ENCODE measurements around the gene SFXN3. TPM values are rescaled to one million over a fixed set of nuclear protein-coding genes. Genes with fewer than 3 reads are reported as not detected.
"Not testable (repeated sequence)": the region's sequence is repeated elsewhere in the genome, so short reads cannot be mapped to it uniquely, and the experiment has no call there.

The SFXN3 gene
- total RNA-seq, 2 experiments from 2014 or later, result 12.6 to 13.9 TPM

GRCh38 chr10:101020427-101021075 is 10.5 kb upstream of the SFXN3 start:
- Mint-ChIP-seq H3K27me3 (peaks cover 52% of the 10 kb centered on the region), H3K27ac (no peak overlapping the region), H3K4me3 (no peak overlapping the region), H3K4me1 (peaks cover 6% of the 10 kb centered on the region), H3K36me3 (no peaks in the 10 kb centered on the region), H3K9me3 (no peaks in the 10 kb centered on the region)
- DNase-seq, result no peak

- Mint-ChIP-seq H3K36me3 (no peaks in the 10 kb centered on the region), H3K9me3 (no peaks in the 10 kb centered on the region), H3K4me3 (no peak overlapping the region), H3K27me3 (peaks cover 48% of the 10 kb centered on the region), H3K4me1 (peaks cover 6% of the 10 kb centered on the region), H3K27ac (no peak overlapping the region)
- DNase-seq, result no peak
Measured at GRCh38 chr10:101021239-101021638, 9.8 kb upstream of the SFXN3 start.

- DNase-seq, result no peak
- Mint-ChIP-seq H3K4me1 (peaks cover 6% of the 10 kb centered on the region), H3K36me3 (no peaks in the 10 kb centered on the region), H3K9me3 (no peaks in the 10 kb centered on the region), H3K27me3 (peaks cover 43% of the 10 kb centered on the region), H3K4me3 (no peak overlapping the region), H3K27ac (no peak overlapping the region)
Measured at GRCh38 chr10:101021692-101022251, 9.3 kb upstream of the SFXN3 start.

- peaks cover 31% of the 10 kb centered on the region for H3K27me3 Mint-ChIP-seq
- no peak for DNase-seq
- no peaks in the 10 kb centered on the region for H3K36me3 Mint-ChIP-seq
- H3K27ac Mint-ChIP-seq, result no peak overlapping the region
- no peak overlapping the region for H3K4me3 Mint-ChIP-seq
- peaks cover 6% of the 10 kb centered on the region for H3K4me1 Mint-ChIP-seq
- H3K9me3 Mint-ChIP-seq, result no peaks in the 10 kb centered on the region
Measured at GRCh38 chr10:101022967-101023705, 7.9 kb upstream of the SFXN3 start.

- DNase-seq, result no peak
- Mint-ChIP-seq H3K4me3 (no peak overlapping the region), H3K27ac (no peak overlapping the region), H3K27me3 (peaks cover under 1% of the 10 kb centered on the region), H3K4me1 (peaks cover 9% of the 10 kb centered on the region), H3K9me3 (no peaks in the 10 kb centered on the region), H3K36me3 (no peaks in the 10 kb centered on the region)
Measured at GRCh38 chr10:101027106-101027720, 3.8 kb upstream of the SFXN3 start.

- Mint-ChIP-seq H3K4me3 (no peak overlapping the region), H3K27ac (no peak overlapping the region), H3K27me3 (no peaks in the 10 kb centered on the region), H3K36me3 (no peaks in the 10 kb centered on the region), H3K4me1 (peaks cover 22% of the 10 kb centered on the region), H3K9me3 (no peaks in the 10 kb centered on the region)
- no peak for DNase-seq
Measured at GRCh38 chr10:101028446-101029337, 2.3 kb upstream of the SFXN3 start.

- no peaks in the 10 kb centered on the region for H3K9me3 Mint-ChIP-seq
- H3K27me3 Mint-ChIP-seq, result no peaks in the 10 kb centered on the region
- no peak overlapping the region for H3K27ac Mint-ChIP-seq
- no peak overlapping the region for H3K4me3 Mint-ChIP-seq
- H3K36me3 Mint-ChIP-seq, result no peaks in the 10 kb centered on the region
- peaks cover 24% of the 10 kb centered on the region for H3K4me1 Mint-ChIP-seq
- no peak for DNase-seq
Measured at GRCh38 chr10:101029520-101030295, 1.3 kb upstream of the SFXN3 start.

GRCh38 chr10:101030496-101031127 is 422 bp upstream of the SFXN3 start:
- Mint-ChIP-seq H3K4me3 (peak overlapping the region; percentile 74), H3K9me3 (no peaks in the 10 kb centered on the region)

GRCh38 chr10:101031796-101032636 is 982 bp downstream of the SFXN3 start:
- H3K9me3 Mint-ChIP-seq, result no peaks in the 10 kb centered on the region
- H3K27me3 Mint-ChIP-seq, result no peaks in the 10 kb centered on the region
- H3K4me1 Mint-ChIP-seq, result peaks cover 24% of the 10 kb centered on the region
- DNase-seq, result peak; percentile 76
- peak overlapping the region; percentile 84 for H3K27ac Mint-ChIP-seq
- H3K4me3 Mint-ChIP-seq, result peak overlapping the region; percentile 74
- no peaks in the 10 kb centered on the region for H3K36me3 Mint-ChIP-seq

More at GRCh38 chr10:101030496-101031127, 422 bp upstream of the SFXN3 start:
- no peaks in the 10 kb centered on the region for H3K36me3 Mint-ChIP-seq
- no peaks in the 10 kb centered on the region for H3K27me3 Mint-ChIP-seq
- no peak overlapping the region for H3K27ac Mint-ChIP-seq
- peaks cover 24% of the 10 kb centered on the region for H3K4me1 Mint-ChIP-seq
- DNase-seq, result no peak

- peaks cover 24% of the 10 kb centered on the region for H3K4me1 Mint-ChIP-seq
- H3K27me3 Mint-ChIP-seq, result no peaks in the 10 kb centered on the region
- H3K36me3 Mint-ChIP-seq, result no peaks in the 10 kb centered on the region
- no peaks in the 10 kb centered on the region for H3K9me3 Mint-ChIP-seq
- H3K4me3 Mint-ChIP-seq, result peak overlapping the region; percentile 74
- peak; percentile 73 for DNase-seq
- peak overlapping the region; percentile 80 for H3K27ac Mint-ChIP-seq
Measured at GRCh38 chr10:101032637-101033224, 1.7 kb downstream of the SFXN3 start.

GRCh38 chr10:101033276-101033675 is 2.2 kb downstream of the SFXN3 start:
- Mint-ChIP-seq H3K27me3 (no peaks in the 10 kb centered on the region), H3K36me3 (peaks cover 4% of the 10 kb centered on the region), H3K4me3 (peak overlapping the region; percentile 40), H3K9me3 (no peaks in the 10 kb centered on the region), H3K27ac (no peak overlapping the region), H3K4me1 (peaks cover 24% of the 10 kb centered on the region)
- no peak for DNase-seq

- H3K36me3 Mint-ChIP-seq, H3K27ac Mint-ChIP-seq, DNase-seq, H3K4me3 Mint-ChIP-seq, H3K27me3 Mint-ChIP-seq, H3K9me3 Mint-ChIP-seq: not testable (repeated sequence)
- H3K4me1 Mint-ChIP-seq, result peaks cover 24% of the 10 kb centered on the region
Measured at GRCh38 chr10:101034404-101034803, 3.4 kb downstream of the SFXN3 start.

GRCh38 chr10:101035314-101035713 is 4.3 kb downstream of the SFXN3 start:
- DNase-seq, result no peak
- no peaks in the 10 kb centered on the region for H3K9me3 Mint-ChIP-seq
- no peaks in the 10 kb centered on the region for H3K27me3 Mint-ChIP-seq
- H3K4me3 Mint-ChIP-seq, result no peak overlapping the region
- H3K36me3 Mint-ChIP-seq, result peaks cover 4% of the 10 kb centered on the region
- H3K27ac Mint-ChIP-seq, result no peak overlapping the region
- H3K4me1 Mint-ChIP-seq, result peaks cover 24% of the 10 kb centered on the region
